ENCODE data around the gene BEST2. TPM values are rescaled to one million over a fixed set of nuclear protein-coding genes. Genes with fewer than 3 reads are reported as not detected.

BEST2 gene
- polyA plus RNA-seq, 1 experiment = not detected

GRCh38 chr19:12786952-12787351 is 35.4 kb downstream of the BEST2 start:
- no peak for TF ChIP-seq CTCF (IDR thresholded peaks at IDR 0.05; ENCODE audit: low read depth, low read length)
- ChIA-PET CTCF (no interaction called here), POLR2A (interaction anchor here (0.6 kb wide), 1 partner anchor 11 kb away, joined by 7 read pairs; no protein-coding TSS in a partner anchor)
- Histone ChIP-seq H3K9me3 (ENCODE audit: control insufficient read depth, insufficient read depth, low read length) (peaks cover 3% of the 10 kb centered on the region; the same call in 1 of the 2 replicates), H3K27ac (ENCODE audit: low read depth, low read length) (no peak overlapping the region), H3K4me3 (ENCODE audit: low read depth, low read length) (no peak overlapping the region), H3K27me3 (ENCODE audit: control insufficient read depth, insufficient read depth, low read length) (no peaks in the 10 kb centered on the region)
- no peak for DNase-seq (ENCODE audit: low read depth, low spot score)

GRCh38 chr19:12787458-12787857 is 35.9 kb downstream of the BEST2 start:
- DNase-seq (ENCODE audit: low read depth, low spot score) = no peak
- H3K27ac ChIP-seq (ENCODE audit: low read depth, low read length) = no peak overlapping the region
- TF ChIP-seq CTCF (IDR thresholded peaks at IDR 0.05; ENCODE audit: low read depth, low read length) = no peak
- ChIA-PET POLR2A (interaction anchor here (0.5 kb wide), 1 partner anchor 59 kb away, joined by 7 read pairs; no protein-coding TSS in a partner anchor), CTCF (interaction anchor here (1.0 to 2.3 kb wide), 2 partner anchors 9 to 60 kb away, joined by 3 to 12 read pairs; no protein-coding TSS in a partner anchor)
- H3K9me3 ChIP-seq (ENCODE audit: control insufficient read depth, insufficient read depth, low read length) = peaks cover 4% of the 10 kb centered on the region; the same call in 1 of the 2 replicates
- no peak overlapping the region for H3K4me3 ChIP-seq (ENCODE audit: low read depth, low read length)
- H3K27me3 ChIP-seq (ENCODE audit: control insufficient read depth, insufficient read depth, low read length) = no peaks in the 10 kb centered on the region

GRCh38 chr19:12788042-12788681 is 36.6 kb downstream of the BEST2 start:
- no peak for TF ChIP-seq CTCF (IDR thresholded peaks at IDR 0.05; ENCODE audit: low read depth, low read length)
- DNase-seq (ENCODE audit: low read depth, low spot score) = no peak
- CTCF ChIA-PET = interaction anchor here (0.6 to 2.3 kb wide), 6 partner anchors 8 to 1077 kb away, joined by 3 to 12 read pairs (median 6); no protein-coding TSS in a partner anchor
- Histone ChIP-seq H3K27ac (ENCODE audit: low read depth, low read length) (peak overlapping the region; percentile 88), H3K9me3 (ENCODE audit: control insufficient read depth, insufficient read depth, low read length) (peaks cover 10% of the 10 kb centered on the region; the same call in 1 of the 2 replicates), H3K4me3 (ENCODE audit: low read depth, low read length) (peak overlapping the region; percentile 46), H3K27me3 (ENCODE audit: control insufficient read depth, insufficient read depth, low read length) (no peaks in the 10 kb centered on the region)
- POLR2A ChIA-PET = interaction anchor here (0.5 to 1.9 kb wide), 3 partner anchors 10 to 145 kb away, joined by 4 to 16 read pairs (median 7); partner anchors contain the start of gene FARSA

GRCh38 chr19:12788682-12789097 is 37.1 kb downstream of the BEST2 start:
- Histone ChIP-seq H3K27me3 (ENCODE audit: control insufficient read depth, insufficient read depth, low read length) (no peaks in the 10 kb centered on the region), H3K27ac (ENCODE audit: low read depth, low read length) (peak overlapping the region; percentile 88), H3K4me3 (ENCODE audit: low read depth, low read length) (peak overlapping the region; percentile 46), H3K9me3 (ENCODE audit: control insufficient read depth, insufficient read depth, low read length) (peaks cover 10% of the 10 kb centered on the region; the same call in 1 of the 2 replicates)
- ChIA-PET POLR2A (interaction anchor here (0.6 to 1.9 kb wide), 4 partner anchors 11 to 145 kb away, joined by 3 to 16 read pairs (median 4); partner anchors contain the start of gene FARSA), CTCF (interaction anchor here (0.6 to 2.3 kb wide), 7 partner anchors 7 to 1077 kb away, joined by 3 to 12 read pairs (median 5); no protein-coding TSS in a partner anchor)
- no peak for TF ChIP-seq CTCF (IDR thresholded peaks at IDR 0.05; ENCODE audit: low read depth, low read length)
- no peak for DNase-seq (ENCODE audit: low read depth, low spot score)

Measured in AG04450 (cell line).